ENCODE results near the gene NEDD4. TPM values are rescaled to one million over a fixed set of nuclear protein-coding genes. Genes with fewer than 3 reads are reported as not detected.
"Not testable (repeated sequence)": the region's sequence is repeated elsewhere in the genome, so short reads cannot be mapped to it uniquely, and the experiment has no call there.

NEDD4 gene
- total RNA-seq, 1 donor from 2014 or later: 32.8 TPM

DNA sequence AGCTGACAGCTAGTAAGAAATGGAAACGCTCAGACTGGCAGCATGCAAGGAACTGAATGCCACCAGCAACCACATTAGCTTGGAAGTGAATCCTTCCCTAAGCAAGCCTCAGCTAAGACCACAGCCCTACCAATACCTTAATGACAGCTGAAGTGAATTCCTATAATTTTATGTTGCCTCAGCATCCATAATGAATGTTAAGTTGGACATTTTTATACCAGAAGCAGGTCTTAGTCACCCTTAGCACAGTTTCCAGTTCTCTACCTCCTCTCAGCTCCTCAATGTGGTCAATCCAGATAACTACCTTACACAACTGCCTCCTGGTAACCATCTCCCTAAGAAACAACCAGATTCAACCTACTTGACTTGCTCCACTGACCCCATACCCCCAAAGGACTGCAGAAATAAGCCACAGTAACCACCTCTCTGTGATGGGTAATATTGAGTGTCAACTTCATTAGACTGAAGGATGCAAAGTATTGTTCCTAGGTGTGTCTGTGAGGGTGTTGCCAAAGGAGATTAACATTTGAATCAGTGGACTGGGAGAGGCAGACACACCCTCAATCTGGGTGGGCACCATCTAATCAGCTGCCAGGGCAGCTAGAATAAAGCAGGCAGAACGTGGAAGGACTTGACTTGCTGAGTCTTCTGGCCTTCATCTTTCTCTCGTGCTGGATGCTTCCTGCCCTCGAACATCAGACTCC lies 33.5 kb downstream of the NEDD4 start:
- no peak for DNase-seq (ENCODE audit: low read depth, low spot score)

DNA sequence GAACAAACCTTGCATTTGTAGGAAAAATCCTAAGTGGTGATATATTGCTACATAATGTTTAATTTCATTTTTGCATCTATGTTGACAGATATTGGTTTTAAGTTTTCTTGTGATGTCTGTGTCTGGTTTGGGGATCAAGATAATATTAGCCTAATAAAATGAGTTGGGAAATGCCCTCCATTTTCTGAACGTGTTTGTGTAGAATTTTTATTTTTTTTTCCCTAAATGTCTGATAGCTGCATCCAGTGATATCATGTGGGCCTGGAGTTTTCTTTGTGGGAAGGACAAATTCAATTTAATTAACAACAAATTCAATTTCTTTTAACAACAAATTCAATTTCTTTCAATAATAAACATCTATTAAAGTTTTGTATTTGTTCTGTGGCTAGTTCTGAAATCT lies 35.1 kb downstream of the NEDD4 start:
- no peak for DNase-seq (ENCODE audit: low read depth, low spot score)

DNA sequence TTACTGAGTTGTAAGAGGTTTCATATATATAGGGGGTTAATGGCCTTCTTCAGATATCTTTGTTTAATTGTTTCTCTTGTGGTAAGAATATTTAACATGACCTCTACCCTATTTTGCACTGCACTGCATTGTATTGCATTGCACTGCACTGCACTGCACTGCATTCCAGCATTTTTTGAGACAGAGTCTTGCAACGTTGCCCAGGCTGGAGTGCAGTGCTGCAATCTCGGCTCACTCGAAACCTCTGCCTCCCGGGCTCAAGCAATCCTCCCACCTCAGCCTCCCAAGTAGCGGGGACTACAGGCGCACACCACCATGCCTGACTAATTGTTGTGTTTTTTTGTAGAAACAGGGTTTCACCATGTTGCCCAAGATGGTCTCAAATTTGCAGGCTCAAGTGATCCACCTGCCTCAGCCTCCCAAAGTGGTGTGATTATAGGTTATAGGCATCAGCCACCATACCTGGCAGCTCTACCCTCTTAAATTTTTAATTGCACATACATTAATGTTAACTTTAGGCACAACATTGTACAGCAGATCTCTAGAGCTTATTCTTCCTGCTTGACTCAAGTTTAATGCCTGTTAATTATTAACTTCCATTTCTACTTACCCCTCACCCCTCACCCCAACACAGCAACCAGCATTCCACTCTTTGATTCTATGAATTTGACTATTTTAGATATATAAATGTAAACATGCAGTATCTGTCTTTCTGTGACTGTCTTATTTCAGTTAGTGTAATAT lies 38.4 kb downstream of the NEDD4 start:
- no peak for DNase-seq (ENCODE audit: low read depth, low spot score)

GRCh38 chr15:55952501-55953274 lies 40.7 kb downstream of the NEDD4 start:
- DNase-seq (ENCODE audit: low read depth, low spot score): not testable (repeated sequence)

- DNase-seq (ENCODE audit: low read depth, low spot score): not testable (repeated sequence)
Observed at GRCh38 chr15:55944606-55945005, 48.8 kb downstream of the NEDD4 start.

DNA sequence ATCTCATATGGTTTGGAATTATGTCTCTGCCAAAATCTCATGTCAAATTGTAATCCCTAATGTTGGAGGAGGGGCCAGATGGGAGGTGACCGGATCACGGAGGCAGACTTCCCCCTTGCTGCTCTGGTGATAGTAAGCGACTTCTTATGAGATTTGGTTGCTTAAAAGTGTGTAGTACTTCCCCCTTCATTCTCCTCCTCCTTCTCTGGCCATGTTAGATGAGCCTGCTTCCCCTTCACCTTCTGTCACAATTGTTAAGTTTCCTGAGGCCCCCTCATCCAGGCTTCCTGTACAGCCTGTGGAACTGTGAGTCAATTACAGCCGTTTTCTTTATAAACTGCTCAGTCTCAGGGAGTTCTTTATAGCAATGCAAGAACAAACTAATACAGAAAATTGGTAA lies 51.1 kb downstream of the NEDD4 start:
- DNase-seq (ENCODE audit: low read depth, low spot score): peak; percentile 60

DNA sequence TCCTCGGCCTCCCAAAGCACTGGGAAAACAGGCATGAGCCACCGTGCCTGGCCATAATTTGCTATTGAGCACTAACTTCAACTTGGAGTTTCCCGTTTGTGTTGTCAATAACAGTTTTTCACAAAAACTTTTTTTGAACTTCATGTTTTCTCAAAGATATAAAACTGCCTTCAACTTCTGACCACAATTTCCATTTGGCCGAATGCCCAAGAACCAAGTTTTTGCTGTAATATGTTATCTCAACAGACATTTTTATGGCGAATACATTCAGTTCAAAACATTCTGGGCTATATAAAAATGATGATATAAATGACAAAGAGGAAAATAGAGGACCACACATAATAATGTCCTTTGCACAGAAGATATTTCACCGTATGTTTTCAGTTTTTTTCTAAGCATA lies 56.4 kb downstream of the NEDD4 start:
- peak; percentile 13 for DNase-seq (ENCODE audit: low read depth, low spot score)

- DNase-seq (ENCODE audit: low read depth, low spot score): no peak
Observed at GRCh38 chr15:55928955-55929354, 64.5 kb downstream of the NEDD4 start.

DNA sequence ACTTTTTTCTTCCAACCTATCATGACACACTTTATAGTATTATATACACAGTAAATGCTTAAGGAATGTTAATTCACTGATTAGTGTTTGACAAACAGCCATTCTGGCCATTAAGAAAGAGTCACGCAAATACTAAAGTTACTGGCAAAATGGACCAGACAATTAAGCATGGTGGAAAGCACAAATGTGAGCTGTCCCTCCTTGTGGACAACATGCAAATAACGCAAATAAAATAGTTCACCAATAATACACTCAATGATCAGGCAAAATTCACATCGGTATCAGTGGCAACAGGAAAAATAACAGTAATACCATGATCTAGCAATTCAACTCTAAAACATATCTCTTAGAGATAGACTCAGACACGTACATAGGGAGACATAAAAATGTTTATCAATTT lies 71.7 kb downstream of the NEDD4 start:
- DNase-seq (ENCODE audit: low read depth, low spot score): no peak

GRCh38 chr15:55917881-55918296 lies 75.5 kb downstream of the NEDD4 start:
- DNase-seq (ENCODE audit: low read depth, low spot score): peak; percentile 61

DNA sequence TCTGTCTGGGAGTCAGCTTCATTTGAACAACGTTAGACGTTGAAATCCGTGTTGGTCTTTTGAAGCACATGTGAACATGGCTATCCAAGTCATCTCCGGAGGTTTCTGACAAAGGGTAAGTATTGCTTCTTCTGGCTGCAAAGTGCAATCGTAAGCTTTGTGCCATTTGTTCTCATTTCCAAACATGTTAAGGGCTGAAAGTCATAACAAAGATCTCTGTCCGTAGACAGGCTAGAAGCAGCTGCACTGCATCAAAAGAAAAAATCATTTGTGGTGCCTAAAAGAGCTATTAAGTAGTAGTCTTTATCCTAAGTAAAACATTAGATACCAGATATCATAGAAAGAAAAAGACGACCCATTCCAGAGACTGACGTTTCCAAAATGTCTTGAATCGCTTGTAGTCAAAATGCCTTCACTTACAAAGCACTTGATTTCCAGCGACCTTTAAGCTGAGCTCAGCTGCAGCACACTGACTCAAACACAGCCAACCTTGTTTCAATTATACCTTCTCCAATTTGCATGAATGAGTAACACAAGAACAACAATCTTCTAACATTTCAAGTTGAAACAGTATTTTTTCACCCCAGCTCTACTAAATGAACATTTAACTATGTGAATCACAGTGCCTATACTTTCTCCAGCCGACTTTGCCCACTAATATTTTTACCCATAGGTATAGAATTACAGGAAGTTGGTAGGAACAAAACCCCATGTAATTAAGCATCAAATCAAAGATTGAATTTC lies 76.6 kb downstream of the NEDD4 start:
- DNase-seq (ENCODE audit: low read depth, low spot score): no peak

- no peak for DNase-seq (ENCODE audit: low read depth, low spot score)
Observed at GRCh38 chr15:55915876-55916567, 77.4 kb downstream of the NEDD4 start.

- DNase-seq (ENCODE audit: low read depth, low spot score): no peak
Observed at GRCh38 chr15:55915221-55915620, 78.2 kb downstream of the NEDD4 start.

DNA sequence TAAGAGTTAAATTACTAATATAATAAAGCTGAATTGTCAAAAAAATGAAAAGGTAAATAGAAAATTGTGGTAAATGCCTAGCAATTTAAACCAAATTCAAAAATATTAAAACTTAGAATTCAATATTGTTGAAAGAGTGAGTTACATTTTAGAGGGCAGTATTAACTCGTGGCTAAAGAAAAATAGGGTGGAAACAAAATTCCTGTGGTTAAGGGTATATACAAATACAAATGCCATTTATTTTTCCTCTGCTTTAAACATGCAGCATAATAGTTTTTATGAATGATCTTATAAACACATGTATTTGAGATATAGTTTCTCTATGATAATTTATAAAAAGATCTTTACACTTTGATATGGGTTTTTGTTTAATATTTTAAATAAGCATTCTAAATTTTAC lies 79.0 kb downstream of the NEDD4 start:
- DNase-seq (ENCODE audit: low read depth, low spot score): no peak

DNA sequence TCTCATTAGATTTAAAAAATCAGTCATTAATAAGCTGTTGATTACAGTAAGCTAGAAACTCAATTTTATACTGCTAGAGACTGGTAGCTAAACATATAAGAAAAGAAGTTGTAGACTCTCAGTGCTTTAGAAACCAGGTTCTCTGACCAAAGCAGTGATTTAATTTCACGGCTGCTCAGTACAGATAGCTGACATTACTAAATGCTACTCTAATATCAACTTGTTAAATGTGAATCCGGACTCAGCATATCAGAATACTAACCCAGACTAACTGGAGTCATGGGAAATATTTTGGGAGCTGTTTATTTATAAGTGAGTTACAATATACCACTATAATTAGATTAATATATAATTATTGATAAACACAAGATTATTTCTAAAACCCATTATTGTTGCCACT lies 80.4 kb downstream of the NEDD4 start:
- no peak for DNase-seq (ENCODE audit: low read depth, low spot score)

- no peak for DNase-seq (ENCODE audit: low read depth, low spot score)
Observed at GRCh38 chr15:55909036-55909811, 84.2 kb downstream of the NEDD4 start.

DNA sequence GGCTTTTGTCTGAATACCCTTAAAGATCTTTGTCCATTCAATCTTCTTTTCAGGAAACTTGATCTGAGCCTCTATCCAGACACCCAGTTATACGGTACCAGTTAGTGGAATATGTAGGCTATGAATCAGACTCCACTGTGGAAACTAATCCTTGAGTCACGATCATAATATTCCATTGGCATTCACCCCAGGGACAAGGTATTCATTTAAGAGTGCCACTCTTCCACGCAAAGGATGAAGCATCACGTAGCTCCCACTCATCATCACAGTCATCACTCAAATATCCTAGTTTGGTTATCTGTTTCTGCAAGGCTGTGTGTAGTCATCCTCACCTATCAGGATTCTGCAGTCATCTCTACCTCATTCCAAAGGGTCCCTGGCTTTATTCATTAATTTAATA lies 85.6 kb downstream of the NEDD4 start:
- peak; percentile 63 for DNase-seq (ENCODE audit: low read depth, low spot score)

DNA sequence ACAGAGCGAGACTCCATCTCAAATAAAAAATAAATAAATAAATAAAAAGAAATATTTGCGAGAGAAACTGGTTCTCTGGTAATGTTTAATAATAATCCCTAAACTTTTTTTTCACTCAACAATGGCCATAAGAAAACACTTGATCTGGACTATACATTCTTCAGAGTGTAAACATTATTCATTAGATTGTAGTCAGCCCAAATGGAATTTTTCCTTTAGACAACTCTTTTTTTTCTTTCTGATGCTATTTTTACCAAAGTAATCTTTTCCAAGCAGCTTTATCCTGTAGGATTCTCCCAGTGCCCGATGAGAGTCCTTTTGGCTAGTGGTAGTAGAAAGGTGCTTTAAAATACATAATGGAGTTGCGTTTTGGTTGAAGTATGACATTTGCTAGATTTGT lies 90.4 kb downstream of the NEDD4 start:
- no peak for DNase-seq (ENCODE audit: low read depth, low spot score)

GRCh38 chr15:55900019-55900418 lies 93.4 kb downstream of the NEDD4 start:
- DNase-seq (ENCODE audit: low read depth, low spot score): no peak

DNA sequence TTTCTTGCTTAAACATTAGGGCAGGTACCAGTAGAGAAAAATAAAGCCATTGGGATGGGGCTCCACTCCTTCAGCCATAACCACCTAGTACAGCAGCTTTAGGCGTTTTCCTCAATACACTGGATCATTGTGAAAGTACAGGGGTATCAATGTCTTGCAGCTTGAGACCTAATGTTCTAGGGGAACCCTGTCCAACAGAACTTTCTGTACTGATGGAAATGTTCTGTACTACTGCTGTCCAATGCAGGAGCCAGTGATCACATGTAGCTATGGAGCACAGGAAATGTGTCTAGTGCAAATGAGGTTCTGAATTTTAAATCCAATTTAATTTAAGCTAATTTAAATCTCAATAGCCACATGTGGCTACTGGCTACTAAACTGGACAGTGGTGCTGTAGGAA lies 93.9 kb downstream of the NEDD4 start:
- no peak for DNase-seq (ENCODE audit: low read depth, low spot score)
